ENCODE data around the gene TNS1. TPM values are rescaled to one million over a fixed set of nuclear protein-coding genes. Genes with fewer than 3 reads are reported as not detected.

TNS1 gene
- total RNA-seq, 1 experiment from 2014 or later = 6.2 TPM

- TF ChIP-seq ATF3 (IDR thresholded peaks at IDR 0.05) = no peak
- no peak for TF ChIP-seq SIN3A (IDR thresholded peaks at IDR 0.05; ENCODE audit: low read depth)
- TF ChIP-seq SP1 (IDR thresholded peaks at IDR 0.05; ENCODE audit: low read depth) = no peak
- no peak for TF ChIP-seq CTCF (IDR thresholded peaks at IDR 0.05 in 2 of 3, conservative IDR thresholded peaks at IDR 0.05 in 1 of 3; ENCODE audit: borderline replicate concordance in 1 of 3, insufficient read depth in 1 of 3, low read depth in 2 of 3, low read length in 2 of 3)
- no peak for TF ChIP-seq FOSL1 (IDR thresholded peaks at IDR 0.05; ENCODE audit: low read depth)
- no peak for TF ChIP-seq ZFX (IDR thresholded peaks at IDR 0.05)
- TF ChIP-seq TCF7L2 (IDR thresholded peaks at IDR 0.05; ENCODE audit: borderline replicate concordance, extremely low read depth, insufficient read depth, insufficient read length) = no peak
- no peak for TF ChIP-seq EGR1 (IDR thresholded peaks at IDR 0.05; ENCODE audit: low read depth)
- TF ChIP-seq ZNF274 (IDR thresholded peaks at IDR 0.05; ENCODE audit: low read depth, low read length) = no peak
- TF ChIP-seq MAX (IDR thresholded peaks at IDR 0.05) = no peak
- no peak for TF ChIP-seq SRF (IDR thresholded peaks at IDR 0.05; ENCODE audit: low read depth)
- no peak for TF ChIP-seq JUND (IDR thresholded peaks at IDR 0.05)
- TF ChIP-seq YY1 (IDR thresholded peaks at IDR 0.05; ENCODE audit: extremely low read depth, insufficient replicate concordance, low read depth, low read length) = no peak
- no peak for TF ChIP-seq EZH2phosphoT487 (IDR thresholded peaks at IDR 0.05; ENCODE audit: borderline replicate concordance)
- no peak for TF ChIP-seq ELF1 (IDR thresholded peaks at IDR 0.05; ENCODE audit: borderline replicate concordance, low read depth)
- TF ChIP-seq CBX3 (IDR thresholded peaks at IDR 0.05; ENCODE audit: low read depth) = no peak
- TF ChIP-seq EZH2 (IDR thresholded peaks at IDR 0.05) = no peak
- no peak for TF ChIP-seq POLR2AphosphoS5 (IDR thresholded peaks at IDR 0.05; ENCODE audit: low read depth, low read length)
- Histone ChIP-seq H3K27me3 (ENCODE audit: insufficient read depth, low read length) (no peaks in the 10 kb centered on the region), H3K9me2 (ENCODE audit: insufficient read depth) (no peaks in the 10 kb centered on the region), H3K9ac (ENCODE audit: low read length) (no peak overlapping the region), H4K20me1 (ENCODE audit: insufficient read depth) (no peaks in the 10 kb centered on the region), H3K27ac (ENCODE audit: low read depth, low read length) (no peak overlapping the region), H3K9me3 (ENCODE audit: control insufficient read depth in 1 of 2, insufficient read depth in 1 of 2, low read depth in 1 of 2, low read length in 2 of 2) (no peaks in the 10 kb centered on the region), H3K4me2 (ENCODE audit: low read length) (no peak overlapping the region), H3K4me3 (replicated peaks in 1 of 2; ENCODE audit: low read depth in 1 of 2, low read length in 2 of 2) (no peak overlapping the region), H3K79me2 (ENCODE audit: insufficient read depth, low read length) (no peaks in the 10 kb centered on the region), H3K4me1 (ENCODE audit: control insufficient read depth in 1 of 2, insufficient read depth in 2 of 2, low read length in 2 of 2) (peaks cover 13 to 27% of the 10 kb centered on the region in 2 experiments), H2AFZ (ENCODE audit: low read depth, low read length, poor library complexity, severe bottlenecking) (no peak overlapping the region), H3K36me3 (ENCODE audit: control insufficient read depth in 1 of 2, insufficient read depth in 2 of 2, low read length in 2 of 2) (no peaks in the 10 kb centered on the region)
- CTCF ChIA-PET = no interaction called here
- BruUV-seq (replicated peaks) = no TSS peak
- RAD21 ChIA-PET (ENCODE audit: low non-redundant PET in 1 of 2, low total read pairs in 2 of 2, uncharacterized antibody in 2 of 2, unreplicated experiment in 2 of 2) = no interaction called here
- intact Hi-C loops (cut with micrococcal nuclease) = no loop called here
- POLR2A ChIA-PET = no interaction called here
- DNase-seq (ENCODE audit: low read depth, low spot score) (no peak), ATAC-seq (no peak)
These were observed 5.3 kb downstream of the TNS1 start for GRCh38 chr2:217997510-217997909.

All from HCT116 (cell line).